BJ (cell line): ENCODE measurements around the gene ICA1. TPM values are rescaled to one million over a fixed set of nuclear protein-coding genes. Genes with fewer than 3 reads are reported as not detected.

Experiments
- CTCF ChIA-PET: fragments of 350-600 bp; formaldehyde crosslinking; extraction: SDS; loops from one replicate; lab custom pipeline; 2021; ENCODE audit warnings: antibody characterized with exemption, inconsistent platforms; lab: Yijun Ruan, JAX
- POLR2A ChIA-PET: fragments of 300-600 bp; sonication (Branson Sonifier 250); formaldehyde crosslinking; extraction: SDS; loops from one replicate; lab custom pipeline; 2021; ENCODE audit warnings: antibody characterized with exemption; lab: Charles Lee
- DNase-seq: peaks from one replicate; pipeline ENCODE4 v3.0.0-alpha.2; 2011; ENCODE audit warnings: low read depth
- H3K27me3 ChIP-seq: 2 replicates; pipeline ENCODE4 v1.6.0; 2011; ENCODE audit warnings: low read length; ENCODE audit not compliant: control insufficient read depth, insufficient read depth
- H3K36me3 ChIP-seq: 2 replicates; pipeline ENCODE4 v1.5.1; 2011; ENCODE audit warnings: low read length; ENCODE audit not compliant: control insufficient read depth, insufficient read depth
- H3K4me3 ChIP-seq: 2 replicates; pipeline ENCODE4 v1.5.1; 2011; ENCODE audit warnings: low read depth, mild to moderate bottlenecking, control low read depth, low read length
- polyA plus RNA-seq: library from polyadenylated mRNA; depleted of rRNA; stranded (reverse); fragments of >200 nt; gene quantifications from 2 replicates; pipeline ENCODE4 v1.2.3, GENCODE V29; 2011
- TF ChIP-seq, protein P1 (sequence below): IDR thresholded peaks from 2 replicates; pipeline ENCODE4 v1.5.1; 2011; ENCODE audit warnings: low read depth, mild to moderate bottlenecking, control low read depth, inconsistent platforms, low read length, moderate library complexity; ENCODE audit not compliant: insufficient read depth

The ICA1 gene
- polyA plus RNA-seq, 1 experiment, result 0.15 TPM

DNA sequence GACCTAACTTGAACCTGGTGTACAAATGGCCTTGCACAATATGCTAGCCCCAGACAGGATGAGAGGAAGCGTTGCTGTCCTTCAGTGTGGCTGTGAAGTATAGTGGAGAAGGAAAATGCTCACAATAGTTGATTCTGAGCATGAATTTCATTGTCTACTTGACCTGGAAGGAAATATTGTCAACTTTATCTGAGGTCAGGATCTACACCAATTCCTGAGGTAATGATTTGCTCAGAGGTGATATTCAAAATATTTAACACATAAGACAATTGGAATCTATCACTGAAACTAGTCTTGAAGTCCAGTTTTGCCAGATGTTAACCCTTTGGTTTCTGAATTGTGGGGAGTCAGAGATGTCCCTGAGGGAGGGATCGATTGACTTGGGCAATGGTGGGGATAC is 20.9 kb upstream of the ICA1 start:
- TF ChIP-seq, protein P1, sequence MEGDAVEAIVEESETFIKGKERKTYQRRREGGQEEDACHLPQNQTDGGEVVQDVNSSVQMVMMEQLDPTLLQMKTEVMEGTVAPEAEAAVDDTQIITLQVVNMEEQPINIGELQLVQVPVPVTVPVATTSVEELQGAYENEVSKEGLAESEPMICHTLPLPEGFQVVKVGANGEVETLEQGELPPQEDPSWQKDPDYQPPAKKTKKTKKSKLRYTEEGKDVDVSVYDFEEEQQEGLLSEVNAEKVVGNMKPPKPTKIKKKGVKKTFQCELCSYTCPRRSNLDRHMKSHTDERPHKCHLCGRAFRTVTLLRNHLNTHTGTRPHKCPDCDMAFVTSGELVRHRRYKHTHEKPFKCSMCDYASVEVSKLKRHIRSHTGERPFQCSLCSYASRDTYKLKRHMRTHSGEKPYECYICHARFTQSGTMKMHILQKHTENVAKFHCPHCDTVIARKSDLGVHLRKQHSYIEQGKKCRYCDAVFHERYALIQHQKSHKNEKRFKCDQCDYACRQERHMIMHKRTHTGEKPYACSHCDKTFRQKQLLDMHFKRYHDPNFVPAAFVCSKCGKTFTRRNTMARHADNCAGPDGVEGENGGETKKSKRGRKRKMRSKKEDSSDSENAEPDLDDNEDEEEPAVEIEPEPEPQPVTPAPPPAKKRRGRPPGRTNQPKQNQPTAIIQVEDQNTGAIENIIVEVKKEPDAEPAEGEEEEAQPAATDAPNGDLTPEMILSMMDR, result no peak
- Histone ChIP-seq H3K4me3 (no peak overlapping the region), H3K36me3 (no peaks in the 10 kb centered on the region), H3K27me3 (no peaks in the 10 kb centered on the region)
- POLR2A ChIA-PET, result no interaction called here
- CTCF ChIA-PET, result no interaction called here
- no peak for DNase-seq

DNA sequence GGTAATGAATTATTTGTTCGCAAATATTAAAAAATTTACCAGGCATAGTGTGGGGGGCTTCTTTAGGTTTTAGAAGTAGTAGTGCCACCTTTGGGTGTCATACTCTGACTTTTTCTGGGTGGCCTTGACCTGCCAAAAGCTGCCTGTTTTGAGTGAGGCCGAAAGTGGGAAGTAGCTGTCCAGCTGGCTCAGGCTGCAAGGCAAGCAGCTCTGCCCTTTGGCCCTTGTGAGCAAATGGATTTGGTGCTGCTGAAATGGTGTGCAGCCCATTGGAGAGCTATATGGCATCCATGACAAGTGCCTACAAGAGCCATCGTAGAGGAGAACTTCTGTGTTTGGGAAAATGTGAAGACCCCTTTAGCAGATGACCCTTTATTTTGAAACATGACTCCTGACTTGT is 20.2 kb upstream of the ICA1 start:
- ChIA-PET POLR2A (no interaction called here), CTCF (no interaction called here)

DNA sequence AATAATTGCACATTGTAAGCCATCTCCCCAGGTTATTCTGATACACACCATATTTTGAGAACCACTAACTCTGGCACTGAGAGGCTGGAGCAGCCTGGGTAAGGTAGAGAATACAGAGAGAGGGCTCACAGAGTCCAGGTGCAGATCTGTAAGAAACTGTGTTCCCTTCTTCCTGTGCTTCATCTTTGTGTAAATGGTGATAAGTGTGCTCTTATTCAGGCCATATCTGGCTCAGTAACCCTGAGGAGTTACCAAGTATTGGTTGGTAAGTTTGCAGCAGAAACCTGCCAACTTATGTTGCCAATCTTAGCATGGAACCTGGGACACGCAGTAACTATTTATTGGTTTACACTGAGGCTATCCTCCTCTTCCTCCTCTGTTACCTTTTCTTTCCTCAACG is 16.2 kb upstream of the ICA1 start:
- Histone ChIP-seq H3K4me3 (no peak overlapping the region), H3K36me3 (no peaks in the 10 kb centered on the region), H3K27me3 (no peaks in the 10 kb centered on the region)
- CTCF ChIA-PET, result no interaction called here
- POLR2A ChIA-PET, result no interaction called here
- DNase-seq, result no peak
- TF ChIP-seq, protein P1, result no peak

More for the DNA sequence above, 20.2 kb upstream of the ICA1 start:
- H3K27me3 ChIP-seq, result no peaks in the 10 kb centered on the region
- H3K36me3 ChIP-seq, result no peaks in the 10 kb centered on the region
- TF ChIP-seq, protein P1, result no peak
- no peak overlapping the region for H3K4me3 ChIP-seq
- no peak for DNase-seq

DNA sequence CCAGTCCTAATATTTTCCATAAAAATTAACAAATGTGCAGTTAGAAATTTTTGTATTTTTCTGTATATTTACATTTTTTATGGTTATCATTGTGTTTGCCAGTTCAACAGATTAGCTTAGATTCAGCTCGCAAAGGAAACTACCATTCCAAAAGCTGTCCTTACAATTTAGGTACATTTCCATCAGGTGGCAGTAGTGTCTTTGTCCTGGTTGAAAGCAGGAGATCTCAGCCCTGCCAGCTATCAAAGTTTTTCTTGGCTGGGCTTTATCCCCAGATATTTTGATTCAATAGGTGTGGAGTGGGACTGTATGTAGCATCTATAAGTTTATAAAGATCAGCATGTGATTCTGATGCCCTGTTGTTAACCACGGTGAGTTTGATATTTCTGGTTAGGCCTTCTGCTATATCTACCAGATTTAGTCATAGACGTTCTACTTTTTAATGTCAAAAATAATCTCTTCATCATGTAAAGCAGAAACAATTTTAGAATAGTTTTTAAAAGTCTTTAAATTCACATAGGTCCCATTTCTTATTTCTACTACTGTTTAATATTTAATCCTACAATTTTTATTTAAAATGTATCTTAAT is 15.5 kb upstream of the ICA1 start:
- ChIA-PET POLR2A (no interaction called here), CTCF (no interaction called here)
- TF ChIP-seq, protein P1, result no peak
- no peak overlapping the region for H3K4me3 ChIP-seq
- no peaks in the 10 kb centered on the region for H3K36me3 ChIP-seq
- no peak for DNase-seq
- no peaks in the 10 kb centered on the region for H3K27me3 ChIP-seq

DNA sequence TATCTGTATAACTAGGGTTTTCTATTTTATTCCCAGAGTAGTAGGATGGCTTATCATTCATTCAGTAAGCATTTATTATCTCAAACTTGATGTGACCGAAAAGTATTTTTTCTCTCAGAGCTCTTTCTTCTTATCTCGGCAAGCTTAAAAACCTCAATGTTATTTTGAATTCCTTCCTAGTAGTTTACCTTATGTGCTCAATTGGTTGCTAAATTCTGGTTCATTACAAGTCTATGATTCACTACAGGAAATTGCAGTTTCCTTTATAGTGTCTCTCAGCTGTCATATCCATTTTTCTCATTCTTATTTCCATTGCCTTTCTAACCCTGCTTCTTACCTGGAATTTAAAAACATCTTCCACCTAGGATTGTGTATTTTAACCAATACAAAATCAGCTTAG is 12.6 kb upstream of the ICA1 start:
- TF ChIP-seq, protein P1, result no peak
- no peak for DNase-seq
- no peak overlapping the region for H3K4me3 ChIP-seq
- no peaks in the 10 kb centered on the region for H3K36me3 ChIP-seq
- CTCF ChIA-PET, result no interaction called here
- POLR2A ChIA-PET, result no interaction called here
- no peaks in the 10 kb centered on the region for H3K27me3 ChIP-seq
